AG04450 (cell line): Measurements from ENCODE around the gene DPYSL5. TPM values are rescaled to one million over a fixed set of nuclear protein-coding genes. Genes with fewer than 3 reads are reported as not detected.

Experiments used
- CTCF ChIA-PET: fragments of 300-600, 350-600 bp; formaldehyde crosslinking; extraction: SDS; loops from one replicate; lab custom pipeline; 2022; ENCODE audit warnings: antibody characterized with exemption, inconsistent platforms; lab: Charles Lee
- POLR2A ChIA-PET: fragments of 350-600 bp; formaldehyde crosslinking; extraction: SDS; loops from one replicate; lab custom pipeline; 2021; ENCODE audit warnings: antibody characterized with exemption, inconsistent platforms; lab: Yijun Ruan, JAX
- DNase-seq: peaks from one replicate; pipeline ENCODE4 v3.0.0-alpha.2; 2011; ENCODE audit warnings: low read depth, low spot score
- H3K27ac ChIP-seq: one replicate; pipeline ENCODE4 v1.5.1; 2012; ENCODE audit warnings: low read depth, low read length, control low read depth
- H3K27me3 ChIP-seq: one replicate; pipeline ENCODE4 v1.6.0; 2012; ENCODE audit warnings: low read length; ENCODE audit not compliant: control insufficient read depth, insufficient read depth
- H3K4me3 ChIP-seq: 2 replicates; pipeline ENCODE4 v1.5.1; 2011; ENCODE audit warnings: mild to moderate bottlenecking, low read depth, low read length, control low read depth
- H3K9me3 ChIP-seq: 2 replicates; pipeline ENCODE4 v1.5.1; 2012; ENCODE audit warnings: low read length; ENCODE audit not compliant: control insufficient read depth, insufficient read depth
- polyA plus RNA-seq: library from polyadenylated mRNA; depleted of rRNA; stranded (reverse); fragments of >200 nt; gene quantifications from 2 replicates; pipeline ENCODE4 v1.2.3, GENCODE V29; 2011
- TF ChIP-seq, protein P1 (sequence below): IDR thresholded peaks from 2 replicates; pipeline ENCODE4 v1.5.1; 2011; ENCODE audit warnings: low read depth, low read length, control low read depth, inconsistent platforms

Gene DPYSL5
- polyA plus RNA-seq, 1 experiment = not detected

- TF ChIP-seq, protein P1, sequence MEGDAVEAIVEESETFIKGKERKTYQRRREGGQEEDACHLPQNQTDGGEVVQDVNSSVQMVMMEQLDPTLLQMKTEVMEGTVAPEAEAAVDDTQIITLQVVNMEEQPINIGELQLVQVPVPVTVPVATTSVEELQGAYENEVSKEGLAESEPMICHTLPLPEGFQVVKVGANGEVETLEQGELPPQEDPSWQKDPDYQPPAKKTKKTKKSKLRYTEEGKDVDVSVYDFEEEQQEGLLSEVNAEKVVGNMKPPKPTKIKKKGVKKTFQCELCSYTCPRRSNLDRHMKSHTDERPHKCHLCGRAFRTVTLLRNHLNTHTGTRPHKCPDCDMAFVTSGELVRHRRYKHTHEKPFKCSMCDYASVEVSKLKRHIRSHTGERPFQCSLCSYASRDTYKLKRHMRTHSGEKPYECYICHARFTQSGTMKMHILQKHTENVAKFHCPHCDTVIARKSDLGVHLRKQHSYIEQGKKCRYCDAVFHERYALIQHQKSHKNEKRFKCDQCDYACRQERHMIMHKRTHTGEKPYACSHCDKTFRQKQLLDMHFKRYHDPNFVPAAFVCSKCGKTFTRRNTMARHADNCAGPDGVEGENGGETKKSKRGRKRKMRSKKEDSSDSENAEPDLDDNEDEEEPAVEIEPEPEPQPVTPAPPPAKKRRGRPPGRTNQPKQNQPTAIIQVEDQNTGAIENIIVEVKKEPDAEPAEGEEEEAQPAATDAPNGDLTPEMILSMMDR = no peak
- CTCF ChIA-PET = interaction anchor here (0.9 kb wide), 1 partner anchor 102 kb away, joined by 4 read pairs; no protein-coding TSS in a partner anchor
These were observed 66.9 kb downstream of the DPYSL5 start for GRCh38 chr2:26914659-26915310.

DNA sequence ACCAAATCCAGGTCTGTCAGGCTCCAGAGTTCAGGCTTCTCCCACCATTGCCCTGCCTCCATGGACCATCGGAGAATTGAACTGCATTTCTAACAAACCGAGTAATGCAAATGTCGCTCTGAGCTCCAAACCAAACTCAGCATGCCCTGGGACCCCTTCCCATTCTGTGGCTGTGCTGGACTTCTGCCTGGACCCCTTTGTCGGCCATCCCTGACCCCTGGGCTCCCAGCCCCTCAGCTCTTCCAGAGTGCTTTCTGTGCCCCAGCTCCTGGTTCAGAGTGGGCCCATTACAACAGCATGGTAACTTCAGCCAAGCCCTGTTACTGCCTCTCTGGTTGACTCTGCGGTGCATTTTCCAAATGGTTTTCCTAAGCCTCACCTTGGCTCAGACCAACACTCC is 67.4 kb downstream of the DPYSL5 start:
- CTCF ChIA-PET = interaction anchor here (0.9 kb wide), 1 partner anchor 101 kb away, joined by 4 read pairs; no protein-coding TSS in a partner anchor
- Histone ChIP-seq H3K9me3 (no peaks in the 10 kb centered on the region), H3K4me3 (no peak overlapping the region), H3K27me3 (peaks cover 59% of the 10 kb centered on the region), H3K27ac (no peak overlapping the region)
- TF ChIP-seq, protein P1 = no peak
- POLR2A ChIA-PET = no interaction called here
- no peak for DNase-seq

More at GRCh38 chr2:26914659-26915310, 66.9 kb downstream of the DPYSL5 start:
- H3K4me3 ChIP-seq = no peak overlapping the region
- POLR2A ChIA-PET = no interaction called here
- no peak overlapping the region for H3K27ac ChIP-seq
- no peak for DNase-seq
- no peaks in the 10 kb centered on the region for H3K9me3 ChIP-seq
- peaks cover 64% of the 10 kb centered on the region for H3K27me3 ChIP-seq

DNA sequence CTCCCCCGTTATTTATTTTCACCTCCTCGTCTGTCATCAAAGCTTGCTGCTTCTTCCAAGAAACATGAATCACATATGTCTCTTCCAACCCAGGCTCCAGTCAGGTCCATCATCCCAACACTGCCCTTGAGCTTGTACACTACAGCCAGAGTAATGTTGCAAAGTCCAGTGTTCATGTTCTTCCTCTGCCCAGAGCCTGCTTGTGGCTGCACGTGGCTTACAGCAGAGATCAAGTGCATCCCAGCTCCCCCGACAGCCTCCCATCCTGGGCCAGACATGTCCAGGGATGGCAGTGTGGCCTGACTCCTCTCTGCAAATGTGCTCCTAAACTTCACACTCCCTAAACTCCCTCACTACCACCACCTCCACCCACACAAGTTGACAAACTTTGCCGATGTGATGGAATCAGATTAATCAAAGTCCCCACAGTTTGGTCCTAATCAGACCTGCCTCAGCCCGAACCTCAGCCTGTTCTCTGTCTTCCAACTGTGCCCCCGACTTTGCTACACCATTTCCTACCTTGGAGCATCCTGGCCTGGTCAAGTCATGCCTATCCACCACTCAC is 68.3 kb downstream of the DPYSL5 start:
- Histone ChIP-seq H3K4me3 (no peak overlapping the region), H3K27me3 (peaks cover 59% of the 10 kb centered on the region), H3K9me3 (no peaks in the 10 kb centered on the region), H3K27ac (no peak overlapping the region)
- no peak for DNase-seq
- CTCF ChIA-PET = no interaction called here
- POLR2A ChIA-PET = no interaction called here
- TF ChIP-seq, protein P1 = no peak

DNA sequence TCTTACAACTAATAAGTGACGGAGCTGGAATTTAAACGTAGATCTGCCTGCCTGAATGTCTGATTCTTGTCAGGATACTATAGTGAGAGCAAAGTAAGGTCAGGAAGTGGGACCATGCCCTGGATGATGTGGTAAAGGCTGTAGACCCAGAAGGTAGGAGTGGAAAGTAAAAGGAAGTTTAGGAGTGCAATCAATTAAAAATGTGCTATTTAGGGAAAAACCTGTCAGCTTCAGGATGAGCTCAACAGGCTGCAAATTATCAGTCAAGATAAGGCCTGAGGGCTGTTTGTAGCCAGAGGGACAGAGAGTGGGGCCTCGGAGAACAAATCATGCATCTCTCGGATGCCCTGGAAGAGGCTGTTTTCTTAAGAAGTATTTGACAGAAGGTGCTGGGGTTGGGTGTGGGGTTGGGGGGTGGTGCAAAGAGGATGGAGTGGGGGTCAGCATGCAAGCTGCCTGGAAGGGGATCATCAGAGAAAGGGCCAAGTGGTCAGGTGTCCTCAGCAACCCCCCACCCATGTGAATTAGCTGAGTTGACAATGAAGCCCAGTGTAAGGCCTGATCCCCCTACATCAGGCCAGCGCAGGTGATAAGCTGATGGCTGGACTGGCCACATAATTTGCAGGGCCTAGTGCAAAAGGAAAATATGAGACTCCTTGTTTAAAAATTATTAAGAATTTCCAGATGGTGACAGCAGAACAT is 69.4 kb downstream of the DPYSL5 start:
- Histone ChIP-seq H3K9me3 (no peaks in the 10 kb centered on the region), H3K4me3 (no peak overlapping the region), H3K27me3 (peaks cover 61% of the 10 kb centered on the region), H3K27ac (no peak overlapping the region)
- ChIA-PET CTCF (no interaction called here), POLR2A (interaction anchor here (0.7 kb wide), 1 partner anchor 74 kb away, joined by 8 read pairs; no protein-coding TSS in a partner anchor)
- TF ChIP-seq, protein P1 = no peak
- DNase-seq = no peak

DNA sequence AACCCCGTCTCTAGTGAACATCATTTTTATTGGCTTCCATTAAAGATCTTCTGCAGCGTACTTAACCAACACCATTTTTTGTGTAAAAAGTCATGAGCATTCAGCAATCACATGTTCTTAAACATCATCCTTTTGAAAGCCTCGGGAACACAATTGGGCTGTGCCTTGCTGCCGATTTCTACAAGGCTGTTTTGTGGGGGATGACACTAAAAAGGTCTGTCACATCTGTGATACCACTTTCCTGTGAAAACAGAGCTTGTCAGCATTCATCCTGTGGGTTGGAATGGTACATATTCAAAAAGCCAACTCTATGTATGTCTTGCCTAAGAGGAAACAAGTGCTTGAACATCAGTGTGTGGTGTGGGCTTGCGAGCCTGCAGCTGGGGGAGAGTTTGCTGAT is 73.4 kb downstream of the DPYSL5 start:
- CTCF ChIA-PET = interaction anchor here (2.4 kb wide), 1 partner anchor 75 kb away, joined by 14 read pairs; no protein-coding TSS in a partner anchor
- TF ChIP-seq, protein P1 = no peak
- POLR2A ChIA-PET = no interaction called here

More for the DNA sequence above, 73.4 kb downstream of the DPYSL5 start:
- no peak for DNase-seq
- no peaks in the 10 kb centered on the region for H3K9me3 ChIP-seq
- H3K27me3 ChIP-seq = peaks cover 35% of the 10 kb centered on the region
- no peak overlapping the region for H3K27ac ChIP-seq
- no peak overlapping the region for H3K4me3 ChIP-seq
